WTC11 (cell line): ENCODE results near the gene LOXL1. TPM values are rescaled to one million over a fixed set of nuclear protein-coding genes. Genes with fewer than 3 reads are reported as not detected.

Experiments
- ATAC-seq: fragments of 200-7000 bp; cut with Tn5 transposase; 2 replicates; pipeline ENCODE4 v1.10.0; 2021; ENCODE audit warnings: mild to moderate bottlenecking, moderate library complexity
- CTCF ChIA-PET: fragments of 300-600 bp; sonication (Branson Sonifier 250); formaldehyde crosslinking; loops from one replicate; lab custom pipeline; 2021; ENCODE audit warnings: antibody characterized with exemption; lab: Charles Lee
- POLR2A ChIA-PET: fragments of 350-600 bp; sonication (Branson Sonifier 250); formaldehyde crosslinking; loops from one replicate; lab custom pipeline; 2021; ENCODE audit warnings: antibody characterized with exemption; lab: Charles Lee
- DNase-seq: peaks from one replicate; pipeline ENCODE4 v3.0.0; 2021; ENCODE audit warnings: low spot score
- H3K27ac Mint-ChIP-seq: 2 replicates; pipeline ENCODE4 v1.8.0; 2021; ENCODE audit warnings: mixed read lengths
- H3K27me3 Mint-ChIP-seq: 2 replicates; pipeline ENCODE4 v1.8.0; 2021; ENCODE audit warnings: low read depth, mild to moderate bottlenecking, moderate library complexity, mixed read lengths
- H3K36me3 Mint-ChIP-seq: 2 replicates; pipeline ENCODE4 v1.8.0; 2021; ENCODE audit warnings: mixed read lengths
- H3K4me1 Mint-ChIP-seq: 2 replicates; pipeline ENCODE4 v1.8.0; 2022; ENCODE audit warnings: mixed read lengths
- H3K4me3 Mint-ChIP-seq: 2 replicates; pipeline ENCODE4 v1.8.0; 2021; ENCODE audit warnings: mild to moderate bottlenecking, moderate library complexity, mixed read lengths
- H3K9me3 Mint-ChIP-seq: 2 replicates; pipeline ENCODE4 v1.8.0; 2021; ENCODE audit warnings: mixed read lengths
- AR ChIP-seq: fragments of 250-450 bp; sonication (Bioruptor Pico); IDR thresholded peaks from 2 replicates; pipeline ENCODE4 v1.9.0; 2021; ENCODE audit warnings: mild to moderate bottlenecking
- ATF2 ChIP-seq: sonication (generic); formaldehyde crosslinking; IDR thresholded peaks from 2 replicates; pipeline ENCODE4 v1.8.1; 2022; ENCODE audit warnings: low read depth, missing genetic modification reagents, borderline replicate concordance
- ATF3 ChIP-seq: sonication (generic); formaldehyde crosslinking; conservative IDR thresholded peaks from 2 replicates; pipeline ENCODE4 v1.8.1; 2022; ENCODE audit warnings: mild to moderate bottlenecking, missing genetic modification reagents
- ELF4 ChIP-seq: sonication (generic); formaldehyde crosslinking; IDR thresholded peaks from 2 replicates; pipeline ENCODE4 v1.8.1; 2022; ENCODE audit warnings: low read depth, mild to moderate bottlenecking, moderate library complexity, missing genetic modification reagents
- EMX1 ChIP-seq: fragments of 250-450 bp; sonication (Bioruptor Pico); IDR thresholded peaks from 2 replicates; pipeline ENCODE4 v1.8.0; 2021; ENCODE audit warnings: mild to moderate bottlenecking
- FOXJ3 ChIP-seq: sonication (generic); formaldehyde crosslinking; IDR thresholded peaks from 2 replicates; pipeline ENCODE4 v1.9.0; 2021; ENCODE audit warnings: missing genetic modification reagents, mild to moderate bottlenecking, borderline replicate concordance
- HMGA2 ChIP-seq: fragments of 250-450 bp; sonication (Bioruptor Pico); IDR thresholded peaks from 2 replicates; pipeline ENCODE4 v1.4.0; 2021; ENCODE audit warnings: mild to moderate bottlenecking, moderate library complexity
- JUN ChIP-seq: sonication (generic); formaldehyde crosslinking; IDR thresholded peaks from 2 replicates; pipeline ENCODE4 v1.8.0; 2023; ENCODE audit warnings: mild to moderate bottlenecking, missing genetic modification reagents
- KAT7 ChIP-seq: sonication (generic); formaldehyde crosslinking; IDR thresholded peaks from 2 replicates; pipeline ENCODE4 v1.8.1; 2023; ENCODE audit warnings: missing genetic modification reagents, mild to moderate bottlenecking, borderline replicate concordance
- PRRX2 ChIP-seq: fragments of 250-450 bp; sonication (Bioruptor Pico); IDR thresholded peaks from 2 replicates; pipeline ENCODE4 v1.8.0; 2021; ENCODE audit warnings: mild to moderate bottlenecking
- TEAD1 ChIP-seq: sonication (generic); formaldehyde crosslinking; IDR thresholded peaks from 2 replicates; pipeline ENCODE4 v1.8.0; 2022; ENCODE audit warnings: mild to moderate bottlenecking, missing genetic modification reagents
- TP53 ChIP-seq: sonication (generic); formaldehyde crosslinking; IDR thresholded peaks from 2 replicates; pipeline ENCODE4 v1.8.1; 2023; ENCODE audit warnings: mild to moderate bottlenecking, missing genetic modification reagents
- USF1 ChIP-seq: sonication (generic); formaldehyde crosslinking; IDR thresholded peaks from 2 replicates; pipeline ENCODE4 v1.8.0; 2022; ENCODE audit warnings: mild to moderate bottlenecking, missing genetic modification reagents
- ZNF232 ChIP-seq: sonication (generic); formaldehyde crosslinking; IDR thresholded peaks from 2 replicates; pipeline ENCODE4 v1.8.0; 2022; ENCODE audit warnings: mild to moderate bottlenecking, missing genetic modification reagents
- ZNF281 ChIP-seq: sonication (generic); formaldehyde crosslinking; IDR thresholded peaks from 2 replicates; pipeline ENCODE4 v1.8.0; 2023; ENCODE audit warnings: mild to moderate bottlenecking, missing genetic modification reagents
- ZNF396 ChIP-seq: fragments of 250-450 bp; sonication (Bioruptor Pico); IDR thresholded peaks from 2 replicates; pipeline ENCODE4 v1.8.0; 2021; ENCODE audit warnings: mild to moderate bottlenecking, moderate library complexity, borderline replicate concordance
- ZNF671 ChIP-seq: fragments of 250-450 bp; sonication (Bioruptor Pico); IDR thresholded peaks from 2 replicates; pipeline ENCODE4 v1.8.0; 2021; ENCODE audit warnings: mild to moderate bottlenecking
- ZSCAN18 ChIP-seq: fragments of 250-450 bp; sonication (Bioruptor Pico); IDR thresholded peaks from 2 replicates; pipeline ENCODE4 v2.1.2; 2022; ENCODE audit warnings: mild to moderate bottlenecking, moderate library complexity
- total RNA-seq: library from RNA; stranded (reverse); gene quantifications from 3 replicates; pipeline ENCODE4 v1.2.3, GENCODE V29; 2021
- TF ChIP-seq, protein P1 (sequence below): fragments of 250-450 bp; sonication (Bioruptor Pico); conservative IDR thresholded peaks from 2 replicates; pipeline ENCODE4 v1.9.0; 2021; ENCODE audit warnings: mild to moderate bottlenecking

LOXL1 gene
- total RNA-seq, 1 experiment from 2014 or later: 10.6 TPM

DNA sequence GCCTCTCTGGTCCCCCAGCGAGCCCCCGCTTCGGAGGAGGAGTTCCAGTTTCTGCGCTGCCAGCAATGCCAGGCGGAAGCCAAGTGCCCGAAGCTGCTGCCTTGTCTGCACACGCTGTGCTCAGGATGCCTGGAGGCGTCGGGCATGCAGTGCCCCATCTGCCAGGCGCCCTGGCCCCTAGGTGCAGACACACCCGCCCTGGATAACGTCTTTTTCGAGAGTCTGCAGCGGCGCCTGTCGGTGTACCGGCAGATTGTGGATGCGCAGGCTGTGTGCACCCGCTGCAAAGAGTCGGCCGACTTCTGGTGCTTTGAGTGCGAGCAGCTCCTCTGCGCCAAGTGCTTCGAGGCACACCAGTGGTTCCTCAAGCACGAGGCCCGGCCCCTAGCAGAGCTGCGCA is 71.7 kb downstream of the LOXL1 start:
- POLR2A ChIA-PET: no interaction called here
- TF ChIP-seq KAT7 (CRISPR knock-in tag) (no peak), USF1 (CRISPR knock-in tag) (no peak), ZNF396 (CRISPR knock-in tag) (no peak), ZNF671 (no peak), EMX1 (CRISPR knock-in tag) (no peak), ZNF232 (CRISPR knock-in tag) (no peak), AR (CRISPR knock-in tag) (no peak), HMGA2 (CRISPR knock-in tag) (no peak), FOXJ3 (no peak), JUN (CRISPR knock-in tag) (no peak), TP53 (CRISPR knock-in tag) (no peak), TEAD1 (CRISPR knock-in tag) (no peak), ATF3 (CRISPR knock-in tag) (no peak), ZSCAN18 (CRISPR knock-in tag) (no peak), ATF2 (CRISPR knock-in tag) (no peak), ELF4 (no peak), PRRX2 (no peak), ZNF281 (no peak)
- TF ChIP-seq, protein P1, sequence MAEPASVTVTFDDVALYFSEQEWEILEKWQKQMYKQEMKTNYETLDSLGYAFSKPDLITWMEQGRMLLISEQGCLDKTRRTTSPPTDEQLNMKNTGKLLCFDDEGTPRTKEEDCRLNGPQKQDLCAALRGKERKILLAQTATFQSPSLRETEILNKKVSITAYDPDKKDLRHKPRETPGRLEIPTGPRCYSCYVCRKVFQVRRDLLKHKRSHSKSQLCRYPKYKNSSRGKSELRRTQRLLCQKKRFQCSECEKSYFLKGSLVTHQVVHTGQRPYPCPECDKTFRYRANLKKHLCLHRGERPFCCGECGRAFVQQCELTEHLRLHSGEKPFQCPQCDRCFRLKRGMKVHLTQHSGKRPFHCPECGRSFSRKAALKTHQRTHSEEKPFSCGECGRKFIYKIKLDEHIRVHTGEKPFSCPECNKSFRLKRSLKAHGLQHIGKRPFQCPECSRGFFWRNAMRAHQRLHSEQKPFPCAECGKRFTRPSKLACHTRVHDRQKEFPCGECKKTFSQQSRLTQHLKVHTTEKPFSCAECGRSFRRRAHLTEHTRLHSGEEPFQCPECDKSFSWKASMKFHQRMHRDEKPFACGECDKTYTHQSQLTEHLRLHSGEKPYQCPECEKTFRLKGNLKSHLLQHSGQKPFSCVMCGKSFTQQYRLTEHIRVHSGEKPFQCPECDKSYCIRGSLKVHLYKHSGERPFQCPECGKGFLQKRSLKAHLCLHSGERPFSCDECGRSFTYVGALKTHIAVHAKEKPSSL (CRISPR knock-in tag): no peak
- TF ChIP-seq, all 79 proteins: peak for 0
- Mint-ChIP-seq H3K9me3 (no peaks in the 10 kb centered on the region), H3K36me3 (peaks cover 11% of the 10 kb centered on the region), H3K4me1 (peaks cover 30% of the 10 kb centered on the region), H3K27me3 (peaks cover 7% of the 10 kb centered on the region), H3K27ac (no peak overlapping the region), H3K4me3 (no peak overlapping the region)
- CTCF ChIA-PET: interaction anchor here (1.3 kb wide), 1 partner anchor 25 kb away, joined by 4 read pairs; no protein-coding TSS in a partner anchor
- ATAC-seq (no peak), DNase-seq (no peak)

Other genes with a start within 250 kb of the LOXL1 start
- gene CD276, start 242.1 kb upstream of the LOXL1 start, total RNA-seq: 146 to 153 TPM (median 150 TPM) in 3 replicates
- 9.0 to 11.9 TPM (median 9.8 TPM) in 3 replicates for gene INSYN1, start 173.1 kb upstream of the LOXL1 start, total RNA-seq
- not detected in 3 replicates for gene TBC1D21, start 52.9 kb upstream of the LOXL1 start, total RNA-seq
- gene STOML1, start 65.8 kb downstream of the LOXL1 start, total RNA-seq: 5.0 to 5.5 TPM (median 5.4 TPM) in 3 replicates
- gene PML, start 68.3 kb downstream of the LOXL1 start, total RNA-seq: 39.0 to 47.7 TPM (median 40.5 TPM) in 3 replicates
- 3.1 to 6.0 TPM (median 5.7 TPM) in 3 replicates for gene GOLGA6A, start 156.1 kb downstream of the LOXL1 start, total RNA-seq
- gene ISLR2, start 204.1 kb downstream of the LOXL1 start, total RNA-seq: 8.1 to 9.4 TPM (median 8.9 TPM) in 3 replicates
- 0.50 to 0.63 TPM (median 0.62 TPM) in 3 replicates for gene ISLR, start 247.2 kb downstream of the LOXL1 start, total RNA-seq